Neural cell (in vitro differentiated cells): ENCODE data around the gene NR2C2. TPM values are rescaled to one million over a fixed set of nuclear protein-coding genes. Genes with fewer than 3 reads are reported as not detected.

Source experiments
- H2AFZ ChIP-seq: fragments of 200-600, 300-800 bp; sonication (generic), shearing (Covaris generic); 2 replicates; pipeline ENCODE4 v1.6.0; 2014; ENCODE audit warnings: low read depth, mild to moderate bottlenecking, antibody characterized with exemption, low read length, moderate library complexity
- H3F3A ChIP-seq: fragments of 200-600 bp; shearing (Covaris generic); 2 replicates; pipeline ENCODE4 v1.6.1; 2016; ENCODE audit warnings: mild to moderate bottlenecking, moderate library complexity, mixed read lengths, antibody characterized with exemption, low read length; ENCODE audit not compliant: insufficient read depth, poor library complexity, severe bottlenecking
- H3K27ac ChIP-seq: fragments of 200-600, 300-800 bp; sonication (generic), shearing (Covaris generic); 2 replicates; pipeline ENCODE4 v1.5.1; 2014; ENCODE audit warnings: mild to moderate bottlenecking, low read length, moderate library complexity
- H3K27me3 ChIP-seq: fragments of 300-800, 200-600 bp; sonication (generic), shearing (Covaris generic); 2 replicates; pipeline ENCODE4 v1.6.0; 2014; ENCODE audit warnings: mild to moderate bottlenecking, low read depth, low read length, moderate library complexity; ENCODE audit not compliant: insufficient read depth
- H3K36me3 ChIP-seq: fragments of 300-800, 200-600 bp; sonication (generic), shearing (Covaris generic); 2 replicates; pipeline ENCODE4 v1.5.1; 2014; ENCODE audit warnings: mild to moderate bottlenecking, antibody characterized with exemption, low read length, moderate library complexity; ENCODE audit not compliant: insufficient read depth
- H3K4me2 ChIP-seq: fragments of 300-800, 200-600 bp; sonication (generic), shearing (Covaris generic); 2 replicates; pipeline ENCODE4 v1.6.0; 2014; ENCODE audit warnings: mild to moderate bottlenecking, low read length
- H3K4me3 ChIP-seq: fragments of 300-800, 200-600 bp; sonication (generic), shearing (Covaris generic); 2 replicates; pipeline ENCODE4 v1.5.1; 2014; ENCODE audit warnings: mild to moderate bottlenecking, low read length, moderate library complexity
- H3K79me2 ChIP-seq: fragments of 200-600 bp; shearing (Covaris generic); replicated peaks from 2 replicates; pipeline ENCODE4 v1.6.0; 2014; ENCODE audit warnings: mild to moderate bottlenecking, low read length, moderate library complexity; ENCODE audit not compliant: insufficient read depth
- H3K9ac ChIP-seq: fragments of 300-800, 200-600 bp; sonication (generic), shearing (Covaris generic); 2 replicates; pipeline ENCODE4 v1.6.1; 2016; ENCODE audit warnings: mild to moderate bottlenecking, low read length, mixed read lengths
- H3K9me2 ChIP-seq: fragments of 200-600 bp; shearing (Covaris generic); 2 replicates; pipeline ENCODE4 v1.6.1; 2016; ENCODE audit warnings: mild to moderate bottlenecking, low read length, mixed read lengths; ENCODE audit not compliant: insufficient read depth
- H3K9me3 ChIP-seq: fragments of 200-600, 300-800 bp; sonication (generic), shearing (Covaris generic); 2 replicates; pipeline ENCODE4 v1.6.1; 2016; ENCODE audit warnings: mild to moderate bottlenecking, mixed run types, low read length, moderate library complexity, mixed read lengths
- H4K20me1 ChIP-seq: fragments of 200-600 bp; shearing (Covaris generic); 2 replicates; pipeline ENCODE4 v1.6.1; 2016; ENCODE audit warnings: mild to moderate bottlenecking, mixed run types; ENCODE audit not compliant: insufficient read depth
- EP300 ChIP-seq: fragments of 450-650 bp; conservative IDR thresholded peaks from 2 replicates; pipeline ENCODE4 v1.6.1; 2014; ENCODE audit warnings: antibody characterized with exemption, mild to moderate bottlenecking, moderate library complexity; ENCODE audit not compliant: poor library complexity, severe bottlenecking
- EZH2 ChIP-seq: fragments of 200-600, 300-800 bp; shearing (Covaris generic), sonication (generic); IDR thresholded peaks from 2 replicates; pipeline ENCODE4 v1.6.1; 2014; ENCODE audit warnings: antibody characterized with exemption, low read length, borderline replicate concordance, mild to moderate bottlenecking; ENCODE audit not compliant: insufficient read depth, poor library complexity, severe bottlenecking
- MXI1 ChIP-seq: fragments of 450-650 bp; conservative IDR thresholded peaks from 2 replicates; pipeline ENCODE4 v1.6.1; 2014; ENCODE audit warnings: antibody characterized with exemption, mild to moderate bottlenecking; ENCODE audit not compliant: poor library complexity, severe bottlenecking
- POLR2AphosphoS5 ChIP-seq: IDR thresholded peaks from 2 replicates; pipeline ENCODE4 v1.6.1; 2012
- RAD21 ChIP-seq: fragments of 450-650 bp; conservative IDR thresholded peaks from 2 replicates; pipeline ENCODE4 v1.6.1; 2014; ENCODE audit warnings: antibody characterized with exemption, mild to moderate bottlenecking, moderate library complexity
- SMC3 ChIP-seq: fragments of 450-650 bp; conservative IDR thresholded peaks from 2 replicates; pipeline ENCODE4 v1.6.1; 2014; ENCODE audit warnings: antibody characterized with exemption, mild to moderate bottlenecking, moderate library complexity; ENCODE audit not compliant: poor library complexity
- TAF1 ChIP-seq: IDR thresholded peaks from 2 replicates; pipeline ENCODE4 v1.6.1; 2012; ENCODE audit warnings: low read depth
- polyA plus RNA-seq: library from polyadenylated mRNA; depleted of rRNA; stranded (reverse); fragments of >200 nt; gene quantifications from 2 replicates; pipeline ENCODE4 v1.2.3, GENCODE V29; 2014
- TF ChIP-seq, protein P1 (sequence below): IDR thresholded peaks from 2 replicates; pipeline ENCODE4 v1.6.1; 2012; ENCODE audit warnings: borderline replicate concordance
- TF ChIP-seq, protein P2 (sequence below): fragments of 450-650 bp; IDR thresholded peaks from 2 replicates; pipeline ENCODE4 v1.5.1; 2014; ENCODE audit warnings: antibody characterized with exemption, mild to moderate bottlenecking, moderate library complexity; ENCODE audit not compliant: poor library complexity, severe bottlenecking

NR2C2 gene
- polyA plus RNA-seq, 1 donor from 2014 or later: 37.5 TPM

DNA sequence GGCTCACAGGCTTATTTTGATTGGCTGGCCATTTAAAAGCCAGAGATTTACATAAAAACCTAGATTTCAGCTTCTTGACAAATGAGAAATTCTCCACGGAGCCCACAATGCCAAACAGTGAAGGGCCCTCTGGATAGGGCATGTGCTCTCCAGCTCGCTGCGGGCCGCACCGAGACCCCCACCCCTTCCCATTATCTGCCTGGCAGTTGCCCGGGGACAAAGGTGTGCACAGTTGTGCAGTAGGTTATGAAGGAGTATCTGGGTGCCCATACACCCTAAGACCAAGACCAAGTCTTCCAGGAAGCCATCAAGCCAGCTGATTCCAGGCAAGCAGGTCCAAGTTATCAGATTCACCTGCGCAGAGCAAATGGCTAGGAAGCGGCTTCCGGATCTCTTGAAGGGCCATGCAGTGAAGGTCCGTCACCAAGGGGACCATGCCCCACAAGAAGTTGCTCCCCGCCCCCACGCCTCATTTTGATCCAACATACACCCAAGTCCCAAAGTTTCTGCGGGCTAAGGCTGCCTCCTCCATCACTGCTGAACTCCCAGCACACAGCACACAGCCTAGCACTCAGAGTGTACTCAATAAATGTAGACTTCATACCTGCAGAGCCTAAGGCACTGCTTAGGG lies 116.4 kb downstream of the NR2C2 start:
- Histone ChIP-seq H3F3A (no peaks in the 10 kb centered on the region), H4K20me1 (no peaks in the 10 kb centered on the region), H3K79me2 (peaks cover 18% of the 10 kb centered on the region), H3K4me3 (peak overlapping the region; percentile 99), H3K27ac (no peak overlapping the region), H3K9ac (peak overlapping the region; percentile 95), H3K36me3 (peaks cover under 1% of the 10 kb centered on the region), H3K9me2 (no peaks in the 10 kb centered on the region), H3K4me2 (peak overlapping the region; percentile 57), H2AFZ (no peak overlapping the region), H3K27me3 (no peaks in the 10 kb centered on the region), H3K9me3 (no peaks in the 10 kb centered on the region)
- TF ChIP-seq POLR2AphosphoS5 (no peak), EP300 (no peak), TAF1 (no peak), SMC3 (no peak), MXI1 (no peak), RAD21 (no peak), EZH2 (no peak)
- TF ChIP-seq, protein P1, sequence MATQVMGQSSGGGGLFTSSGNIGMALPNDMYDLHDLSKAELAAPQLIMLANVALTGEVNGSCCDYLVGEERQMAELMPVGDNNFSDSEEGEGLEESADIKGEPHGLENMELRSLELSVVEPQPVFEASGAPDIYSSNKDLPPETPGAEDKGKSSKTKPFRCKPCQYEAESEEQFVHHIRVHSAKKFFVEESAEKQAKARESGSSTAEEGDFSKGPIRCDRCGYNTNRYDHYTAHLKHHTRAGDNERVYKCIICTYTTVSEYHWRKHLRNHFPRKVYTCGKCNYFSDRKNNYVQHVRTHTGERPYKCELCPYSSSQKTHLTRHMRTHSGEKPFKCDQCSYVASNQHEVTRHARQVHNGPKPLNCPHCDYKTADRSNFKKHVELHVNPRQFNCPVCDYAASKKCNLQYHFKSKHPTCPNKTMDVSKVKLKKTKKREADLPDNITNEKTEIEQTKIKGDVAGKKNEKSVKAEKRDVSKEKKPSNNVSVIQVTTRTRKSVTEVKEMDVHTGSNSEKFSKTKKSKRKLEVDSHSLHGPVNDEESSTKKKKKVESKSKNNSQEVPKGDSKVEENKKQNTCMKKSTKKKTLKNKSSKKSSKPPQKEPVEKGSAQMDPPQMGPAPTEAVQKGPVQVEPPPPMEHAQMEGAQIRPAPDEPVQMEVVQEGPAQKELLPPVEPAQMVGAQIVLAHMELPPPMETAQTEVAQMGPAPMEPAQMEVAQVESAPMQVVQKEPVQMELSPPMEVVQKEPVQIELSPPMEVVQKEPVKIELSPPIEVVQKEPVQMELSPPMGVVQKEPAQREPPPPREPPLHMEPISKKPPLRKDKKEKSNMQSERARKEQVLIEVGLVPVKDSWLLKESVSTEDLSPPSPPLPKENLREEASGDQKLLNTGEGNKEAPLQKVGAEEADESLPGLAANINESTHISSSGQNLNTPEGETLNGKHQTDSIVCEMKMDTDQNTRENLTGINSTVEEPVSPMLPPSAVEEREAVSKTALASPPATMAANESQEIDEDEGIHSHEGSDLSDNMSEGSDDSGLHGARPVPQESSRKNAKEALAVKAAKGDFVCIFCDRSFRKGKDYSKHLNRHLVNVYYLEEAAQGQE: no peak
- TF ChIP-seq, protein P2, sequence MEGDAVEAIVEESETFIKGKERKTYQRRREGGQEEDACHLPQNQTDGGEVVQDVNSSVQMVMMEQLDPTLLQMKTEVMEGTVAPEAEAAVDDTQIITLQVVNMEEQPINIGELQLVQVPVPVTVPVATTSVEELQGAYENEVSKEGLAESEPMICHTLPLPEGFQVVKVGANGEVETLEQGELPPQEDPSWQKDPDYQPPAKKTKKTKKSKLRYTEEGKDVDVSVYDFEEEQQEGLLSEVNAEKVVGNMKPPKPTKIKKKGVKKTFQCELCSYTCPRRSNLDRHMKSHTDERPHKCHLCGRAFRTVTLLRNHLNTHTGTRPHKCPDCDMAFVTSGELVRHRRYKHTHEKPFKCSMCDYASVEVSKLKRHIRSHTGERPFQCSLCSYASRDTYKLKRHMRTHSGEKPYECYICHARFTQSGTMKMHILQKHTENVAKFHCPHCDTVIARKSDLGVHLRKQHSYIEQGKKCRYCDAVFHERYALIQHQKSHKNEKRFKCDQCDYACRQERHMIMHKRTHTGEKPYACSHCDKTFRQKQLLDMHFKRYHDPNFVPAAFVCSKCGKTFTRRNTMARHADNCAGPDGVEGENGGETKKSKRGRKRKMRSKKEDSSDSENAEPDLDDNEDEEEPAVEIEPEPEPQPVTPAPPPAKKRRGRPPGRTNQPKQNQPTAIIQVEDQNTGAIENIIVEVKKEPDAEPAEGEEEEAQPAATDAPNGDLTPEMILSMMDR: no peak

DNA sequence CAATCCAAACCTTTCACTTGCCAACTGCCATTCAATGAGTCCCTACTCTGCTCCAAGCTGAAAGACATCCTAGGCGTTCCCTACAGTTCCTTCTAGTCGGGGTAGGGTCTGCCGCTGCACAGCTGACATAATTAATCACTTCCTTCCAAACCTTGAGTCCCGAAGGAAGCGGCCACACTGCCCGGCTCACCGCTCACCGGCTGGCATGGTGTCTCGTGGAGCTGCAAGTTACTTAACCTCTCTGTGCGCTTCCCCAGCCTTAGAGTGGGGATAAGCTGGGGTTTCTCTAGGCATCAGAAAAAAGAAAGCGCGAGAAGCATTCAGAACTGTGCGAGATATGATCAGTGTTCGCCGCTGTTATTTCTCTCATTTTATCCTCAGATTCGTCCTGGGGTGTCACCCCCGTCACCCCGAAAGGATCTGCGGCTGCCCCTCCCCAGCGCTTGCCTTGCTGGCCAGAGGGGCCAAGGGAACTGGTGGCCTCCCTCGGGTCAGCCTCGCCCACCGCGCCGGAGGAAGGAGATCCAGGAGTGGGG lies 117.0 kb downstream of the NR2C2 start:
- Histone ChIP-seq H3K36me3 (no peaks in the 10 kb centered on the region), H3K27me3 (no peaks in the 10 kb centered on the region), H3K4me3 (peak overlapping the region; percentile 99), H3K27ac (peak overlapping the region; percentile 73), H3K9me2 (no peaks in the 10 kb centered on the region), H3K9ac (peak overlapping the region; percentile 95), H3K4me2 (peak overlapping the region; percentile 57), H3K79me2 (peaks cover 18% of the 10 kb centered on the region), H3F3A (no peaks in the 10 kb centered on the region), H4K20me1 (no peaks in the 10 kb centered on the region), H2AFZ (peak overlapping the region; percentile 94), H3K9me3 (no peaks in the 10 kb centered on the region)
- no peak for TF ChIP-seq TAF1
- no peak for TF ChIP-seq RAD21
- TF ChIP-seq, protein P1: no peak
- TF ChIP-seq POLR2AphosphoS5: no peak
- TF ChIP-seq SMC3: no peak
- TF ChIP-seq, protein P2: no peak
- no peak for TF ChIP-seq EZH2
- no peak for TF ChIP-seq MXI1
- no peak for TF ChIP-seq EP300
